ENCODE measurements around the gene ROR2.

Gene ROR2

DNA sequence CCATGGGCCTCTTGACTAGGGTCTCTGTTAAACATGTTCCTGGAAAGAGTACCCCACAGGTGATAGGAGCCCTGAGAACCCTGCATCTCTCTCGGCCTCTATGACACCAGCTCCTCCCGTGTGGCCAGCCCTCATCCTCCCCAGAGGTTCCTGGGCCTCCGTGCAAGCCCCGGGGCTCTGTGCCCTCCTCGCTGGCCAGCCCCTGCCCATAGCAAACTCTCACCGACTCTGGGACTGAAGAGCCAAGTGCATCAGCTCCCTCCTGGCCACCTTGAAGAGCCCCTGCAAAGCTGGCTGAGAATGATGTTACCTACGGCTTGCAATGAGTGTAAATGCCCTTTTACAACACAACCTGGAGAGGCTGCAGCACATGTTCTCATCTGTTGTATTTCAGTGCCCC lies 224.4 kb downstream of the ROR2 start:
- no peaks in the 10 kb centered on the region for H3K79me2 ChIP-seq (ENCODE audit: insufficient read depth, low read length)
- H3K27ac ChIP-seq (ENCODE audit: low read length), result no peak overlapping the region
- H3K27me3 ChIP-seq (ENCODE audit: insufficient read depth, low read length, poor library complexity), result no peaks in the 10 kb centered on the region
- no peaks in the 10 kb centered on the region; the same call in 1 of the 2 replicates for H4K20me1 ChIP-seq (ENCODE audit: insufficient read depth, low read length)
- H3K4me2 ChIP-seq (ENCODE audit: insufficient read depth, low read length), result no peak overlapping the region
- DNase-seq (no peak), ATAC-seq (ENCODE audit: insufficient read depth, low read depth) (no peak)
- H3K4me1 ChIP-seq (ENCODE audit: insufficient read depth, low read length), result no peaks in the 10 kb centered on the region
- H3K9ac ChIP-seq (ENCODE audit: low read depth, low read length), result no peak overlapping the region
- no peak overlapping the region for H3K4me3 ChIP-seq (ENCODE audit: low read depth in 1 of 2, low read length in 2 of 2)
- no peak for TF ChIP-seq EZH2 (IDR thresholded peaks at IDR 0.05; ENCODE audit: borderline replicate concordance, low read depth, low read length, severe bottlenecking)
- TF ChIP-seq, protein P1, sequence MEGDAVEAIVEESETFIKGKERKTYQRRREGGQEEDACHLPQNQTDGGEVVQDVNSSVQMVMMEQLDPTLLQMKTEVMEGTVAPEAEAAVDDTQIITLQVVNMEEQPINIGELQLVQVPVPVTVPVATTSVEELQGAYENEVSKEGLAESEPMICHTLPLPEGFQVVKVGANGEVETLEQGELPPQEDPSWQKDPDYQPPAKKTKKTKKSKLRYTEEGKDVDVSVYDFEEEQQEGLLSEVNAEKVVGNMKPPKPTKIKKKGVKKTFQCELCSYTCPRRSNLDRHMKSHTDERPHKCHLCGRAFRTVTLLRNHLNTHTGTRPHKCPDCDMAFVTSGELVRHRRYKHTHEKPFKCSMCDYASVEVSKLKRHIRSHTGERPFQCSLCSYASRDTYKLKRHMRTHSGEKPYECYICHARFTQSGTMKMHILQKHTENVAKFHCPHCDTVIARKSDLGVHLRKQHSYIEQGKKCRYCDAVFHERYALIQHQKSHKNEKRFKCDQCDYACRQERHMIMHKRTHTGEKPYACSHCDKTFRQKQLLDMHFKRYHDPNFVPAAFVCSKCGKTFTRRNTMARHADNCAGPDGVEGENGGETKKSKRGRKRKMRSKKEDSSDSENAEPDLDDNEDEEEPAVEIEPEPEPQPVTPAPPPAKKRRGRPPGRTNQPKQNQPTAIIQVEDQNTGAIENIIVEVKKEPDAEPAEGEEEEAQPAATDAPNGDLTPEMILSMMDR (IDR thresholded peaks at IDR 0.05; ENCODE audit: borderline replicate concordance, extremely low read depth, low read length, poor library complexity, severe bottlenecking), result no peak
- no peak overlapping the region for H2AFZ ChIP-seq (ENCODE audit: low read depth, low read length)
- H3K9me3 ChIP-seq (ENCODE audit: insufficient read depth, low read length, severe bottlenecking), result no peaks in the 10 kb centered on the region
- no peaks in the 10 kb centered on the region for H3K36me3 ChIP-seq (ENCODE audit: insufficient read depth, low read length)

DNA sequence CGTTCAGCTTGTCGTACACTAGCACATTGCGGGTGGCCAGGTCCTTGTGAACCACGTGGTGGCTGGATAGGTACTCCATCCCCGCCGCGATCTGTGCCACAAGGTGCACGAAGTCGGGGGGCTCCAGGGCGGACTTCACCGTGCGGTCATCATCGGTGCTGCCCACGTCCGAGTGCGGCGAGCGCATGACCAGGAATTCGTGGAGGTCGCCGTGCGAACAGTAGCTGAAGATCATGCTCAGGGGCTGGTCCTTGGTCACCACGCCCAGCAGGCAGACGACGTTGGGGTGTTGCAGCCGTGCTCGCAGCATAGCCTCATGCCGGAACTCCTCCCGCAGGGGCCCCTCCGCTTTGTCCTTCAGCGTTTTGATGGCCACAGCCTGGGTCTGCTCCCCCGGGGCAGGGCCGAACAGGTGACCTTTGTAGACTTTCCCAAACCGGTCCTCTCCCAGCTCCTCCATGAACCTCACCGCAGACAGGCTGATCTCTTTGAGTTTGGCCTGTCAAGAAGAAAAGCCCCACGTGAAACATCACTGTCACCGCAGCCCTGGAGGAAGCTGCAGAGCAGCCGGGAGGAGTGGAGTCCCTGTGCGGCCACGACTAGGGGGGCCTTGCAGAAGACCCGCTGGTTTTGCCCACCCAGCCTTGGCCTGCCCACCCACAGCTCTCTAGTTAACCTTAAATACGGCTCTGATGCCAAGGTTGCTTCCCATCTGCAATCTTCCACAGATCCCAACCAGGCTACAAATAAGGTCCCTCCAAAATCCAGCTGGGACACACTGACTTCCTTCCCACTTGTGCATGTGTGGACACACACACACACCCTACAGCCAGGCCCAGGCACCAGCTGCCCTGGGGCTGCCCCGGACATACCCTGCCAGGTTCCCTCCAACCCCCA lies 225.2 kb downstream of the ROR2 start:
- no peak for TF ChIP-seq EZH2 (IDR thresholded peaks at IDR 0.05; ENCODE audit: borderline replicate concordance, low read depth, low read length, severe bottlenecking)
- TF ChIP-seq, protein P1 (IDR thresholded peaks at IDR 0.05; ENCODE audit: borderline replicate concordance, extremely low read depth, low read length, poor library complexity, severe bottlenecking), result no peak
- ATAC-seq (ENCODE audit: insufficient read depth, low read depth), result no peak

DNA sequence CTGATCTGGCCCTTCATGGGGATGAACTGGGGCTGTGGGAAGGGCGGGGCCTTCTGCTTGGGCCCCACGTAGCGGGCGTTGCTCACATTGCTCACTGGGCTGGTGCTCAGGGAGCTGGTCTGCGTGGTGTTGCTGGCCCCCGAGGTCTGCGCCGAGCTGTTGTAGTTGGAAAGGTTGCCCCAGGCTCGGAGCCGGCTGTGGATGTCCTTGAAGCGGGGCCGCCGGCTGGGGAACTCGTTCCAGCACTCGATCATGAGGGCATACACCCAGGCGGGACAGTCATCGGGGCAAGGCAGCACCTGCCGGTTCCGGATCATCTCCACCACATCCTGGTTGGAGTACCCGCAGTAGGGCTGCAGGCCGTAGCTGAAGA lies 226.0 kb downstream of the ROR2 start:
- H3K4me3 ChIP-seq (ENCODE audit: low read depth in 1 of 2, low read length in 2 of 2), result no peak overlapping the region
- H2AFZ ChIP-seq (ENCODE audit: low read depth, low read length), result no peak overlapping the region
- no peaks in the 10 kb centered on the region; the same call in 1 of the 2 replicates for H4K20me1 ChIP-seq (ENCODE audit: insufficient read depth, low read length)
- no peak overlapping the region for H3K4me2 ChIP-seq (ENCODE audit: insufficient read depth, low read length)
- H3K79me2 ChIP-seq (ENCODE audit: insufficient read depth, low read length), result no peaks in the 10 kb centered on the region
- DNase-seq (no peak), ATAC-seq (ENCODE audit: insufficient read depth, low read depth) (no peak)
- no peaks in the 10 kb centered on the region for H3K9me3 ChIP-seq (ENCODE audit: insufficient read depth, low read length, severe bottlenecking)
- no peak overlapping the region for H3K27ac ChIP-seq (ENCODE audit: low read length)
- no peaks in the 10 kb centered on the region for H3K4me1 ChIP-seq (ENCODE audit: insufficient read depth, low read length)
- no peaks in the 10 kb centered on the region for H3K27me3 ChIP-seq (ENCODE audit: insufficient read depth, low read length, poor library complexity)
- TF ChIP-seq, protein P1 (IDR thresholded peaks at IDR 0.05; ENCODE audit: borderline replicate concordance, extremely low read depth, low read length, poor library complexity, severe bottlenecking), result no peak
- TF ChIP-seq EZH2 (IDR thresholded peaks at IDR 0.05; ENCODE audit: borderline replicate concordance, low read depth, low read length, severe bottlenecking), result no peak
- no peak overlapping the region for H3K9ac ChIP-seq (ENCODE audit: low read depth, low read length)
- no peaks in the 10 kb centered on the region for H3K36me3 ChIP-seq (ENCODE audit: insufficient read depth, low read length)

More for the DNA sequence above, 225.2 kb downstream of the ROR2 start:
- DNase-seq, result no peak
- no peaks in the 10 kb centered on the region for H3K4me1 ChIP-seq (ENCODE audit: insufficient read depth, low read length)
- H3K79me2 ChIP-seq (ENCODE audit: insufficient read depth, low read length), result no peaks in the 10 kb centered on the region
- H3K4me2 ChIP-seq (ENCODE audit: insufficient read depth, low read length), result no peak overlapping the region
- H3K9me3 ChIP-seq (ENCODE audit: insufficient read depth, low read length, severe bottlenecking), result no peaks in the 10 kb centered on the region
- H3K36me3 ChIP-seq (ENCODE audit: insufficient read depth, low read length), result no peaks in the 10 kb centered on the region
- no peak overlapping the region for H3K4me3 ChIP-seq (ENCODE audit: low read depth in 1 of 2, low read length in 2 of 2)
- no peak overlapping the region for H3K9ac ChIP-seq (ENCODE audit: low read depth, low read length)
- H3K27ac ChIP-seq (ENCODE audit: low read length), result no peak overlapping the region
- no peaks in the 10 kb centered on the region; the same call in 1 of the 2 replicates for H4K20me1 ChIP-seq (ENCODE audit: insufficient read depth, low read length)
- no peak overlapping the region for H2AFZ ChIP-seq (ENCODE audit: low read depth, low read length)
- H3K27me3 ChIP-seq (ENCODE audit: insufficient read depth, low read length, poor library complexity), result no peaks in the 10 kb centered on the region
